ENCODE measurements around the gene RPL3. TPM values are rescaled to one million over a fixed set of nuclear protein-coding genes. Genes with fewer than 3 reads are reported as not detected.

The RPL3 gene
- total RNA-seq, 1 experiment from 2014 or later = 2,830 TPM

DNA sequence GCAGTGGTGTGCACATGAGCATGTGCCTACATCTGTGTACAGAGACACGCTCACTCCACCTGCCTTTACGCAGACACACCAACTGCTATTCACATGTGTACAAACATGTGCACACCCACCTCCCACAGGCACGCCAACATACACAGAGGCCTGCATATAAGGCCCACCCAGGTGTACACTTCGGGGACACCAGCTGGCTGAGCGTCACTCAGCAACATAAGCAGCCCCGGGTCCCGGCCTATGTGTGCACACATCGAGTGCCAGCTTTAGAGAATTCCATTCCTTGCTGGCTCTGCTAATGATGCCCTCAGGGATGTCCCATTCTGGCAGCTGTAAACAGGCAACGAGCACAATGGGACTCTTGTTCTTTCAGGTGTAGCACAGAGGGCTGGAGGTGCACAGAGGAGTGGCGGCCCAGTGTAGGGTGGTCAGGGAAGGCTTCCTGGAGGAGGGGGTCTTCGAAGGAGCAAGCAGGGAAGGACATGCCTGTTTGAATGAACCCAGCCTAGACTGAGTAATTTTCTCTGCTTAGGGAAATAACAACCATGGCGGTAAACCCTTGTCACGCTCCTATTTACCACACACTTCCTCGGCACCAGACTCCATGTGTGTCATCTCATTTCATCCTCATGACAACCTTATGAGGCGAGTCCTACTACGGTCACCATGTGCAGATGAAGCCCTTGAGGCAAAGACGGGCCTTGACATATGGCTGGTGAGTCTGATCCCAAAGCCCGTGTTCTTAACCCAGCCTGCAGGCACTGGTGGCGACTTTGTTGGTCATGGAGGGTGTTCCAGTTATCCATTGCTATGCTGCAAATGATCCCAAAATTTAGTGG is 35.1 kb downstream of the RPL3 start:
- Histone ChIP-seq H4K5ac (ENCODE audit: insufficient read length, low read depth, low read length) (no peak overlapping the region), H3T11ph (ENCODE audit: low read length) (no peak overlapping the region), H3K23ac (ENCODE audit: insufficient read length, low read depth, low read length) (no peak overlapping the region), H2BK12ac (ENCODE audit: insufficient read length, low read depth, low read length) (no peak overlapping the region), H3K9me3 (ENCODE audit: control insufficient read depth, low read depth, low read length) (no peaks in the 10 kb centered on the region), H4K20me1 (ENCODE audit: control insufficient read depth, insufficient read depth, insufficient read length) (no peaks in the 10 kb centered on the region), H2BK15ac (ENCODE audit: low read depth, low read length) (no peak overlapping the region), H2BK20ac (ENCODE audit: low read depth, low read length, poor library complexity, severe bottlenecking) (no peak overlapping the region), H3K56ac (ENCODE audit: insufficient read length, low read depth, low read length) (no peak overlapping the region), H3K23me2 (ENCODE audit: insufficient read length, low read depth, low read length, poor library complexity, severe bottlenecking) (no peaks in the 10 kb centered on the region), H3K4me1 (ENCODE audit: insufficient read depth, low read length) (peaks cover 2% of the 10 kb centered on the region; the same call in 1 of the 2 replicates), H3K79me1 (ENCODE audit: insufficient read depth, low read depth, low read length, poor library complexity, severe bottlenecking) (no peaks in the 10 kb centered on the region), H2AK5ac (ENCODE audit: insufficient read length, low read length) (no peak overlapping the region), H3K14ac (ENCODE audit: insufficient read depth, low read length) (no peak overlapping the region), H3K18ac (ENCODE audit: insufficient read length, low read depth, low read length) (no peak overlapping the region), H4K8ac (replicated peaks; ENCODE audit: insufficient read length, low read depth, low read length) (no peak overlapping the region), H3K27me3 (ENCODE audit: insufficient read depth, low read length) (no peaks in the 10 kb centered on the region), H4K91ac (ENCODE audit: insufficient read length, low read depth, low read length) (no peak overlapping the region), H3K4me2 (ENCODE audit: insufficient read depth, insufficient read length, low read length) (no peak overlapping the region), H2BK120ac (ENCODE audit: low read depth, low read length, poor library complexity, severe bottlenecking) (no peak overlapping the region), H2AFZ (ENCODE audit: low read length) (no peak overlapping the region), H3K79me2 (ENCODE audit: insufficient read depth, low read length) (no peaks in the 10 kb centered on the region), H3K27ac (ENCODE audit: insufficient read length, low read depth, low read length) (no peak overlapping the region), H3K4ac (ENCODE audit: low read depth, low read length) (no peak overlapping the region), H3K9ac (ENCODE audit: extremely low read depth, insufficient read length, low read length) (no peak overlapping the region), H2BK5ac (ENCODE audit: insufficient read length, low read length) (no peak overlapping the region)
- no CpG with 5 or more reads among the region's 19 CpGs for WGBS (ENCODE audit: extremely low coverage, insufficient read length, low lambda C conversion rate)
- Mint-ChIP-seq H3K27ac (no peak overlapping the region), H3K27me3 (ENCODE audit: low read depth) (peaks cover 7% of the 10 kb centered on the region), H3K36me3 (ENCODE audit: insufficient read depth in 1 of 3, low read depth in 3 of 3) (no peaks in the 10 kb centered on the region), H3K4me1 (peaks cover 15 to 17% of the 10 kb centered on the region in 2 experiments), H3K4me3 (peak overlapping the region in 1 of 2 experiments; percentile 9; a peak in 1 of 5 replicates), H3K9me3 (peaks cover 0 to 4% of the 10 kb centered on the region in 2 experiments; a peak in 2 of 5 replicates)
- no peak for TF ChIP-seq CTCF (conservative IDR thresholded peaks at IDR 0.05)
- DNase-seq = no peak
